GM21737 (cell line): ENCODE results near the gene DGAT2L6.

Source experiments
- ATAC-seq: cut with Tn5 transposase; IDR thresholded peaks from one replicate; pipeline ENCODE4 v1.9.1; 2021; ENCODE audit warnings: mild to moderate bottlenecking, moderate library complexity; ENCODE audit not compliant: unreplicated experiment

Gene DGAT2L6, protein sequence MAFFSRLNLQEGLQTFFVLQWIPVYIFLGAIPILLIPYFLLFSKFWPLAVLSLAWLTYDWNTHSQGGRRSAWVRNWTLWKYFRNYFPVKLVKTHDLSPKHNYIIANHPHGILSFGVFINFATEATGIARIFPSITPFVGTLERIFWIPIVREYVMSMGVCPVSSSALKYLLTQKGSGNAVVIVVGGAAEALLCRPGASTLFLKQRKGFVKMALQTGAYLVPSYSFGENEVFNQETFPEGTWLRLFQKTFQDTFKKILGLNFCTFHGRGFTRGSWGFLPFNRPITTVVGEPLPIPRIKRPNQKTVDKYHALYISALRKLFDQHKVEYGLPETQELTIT

DNA sequence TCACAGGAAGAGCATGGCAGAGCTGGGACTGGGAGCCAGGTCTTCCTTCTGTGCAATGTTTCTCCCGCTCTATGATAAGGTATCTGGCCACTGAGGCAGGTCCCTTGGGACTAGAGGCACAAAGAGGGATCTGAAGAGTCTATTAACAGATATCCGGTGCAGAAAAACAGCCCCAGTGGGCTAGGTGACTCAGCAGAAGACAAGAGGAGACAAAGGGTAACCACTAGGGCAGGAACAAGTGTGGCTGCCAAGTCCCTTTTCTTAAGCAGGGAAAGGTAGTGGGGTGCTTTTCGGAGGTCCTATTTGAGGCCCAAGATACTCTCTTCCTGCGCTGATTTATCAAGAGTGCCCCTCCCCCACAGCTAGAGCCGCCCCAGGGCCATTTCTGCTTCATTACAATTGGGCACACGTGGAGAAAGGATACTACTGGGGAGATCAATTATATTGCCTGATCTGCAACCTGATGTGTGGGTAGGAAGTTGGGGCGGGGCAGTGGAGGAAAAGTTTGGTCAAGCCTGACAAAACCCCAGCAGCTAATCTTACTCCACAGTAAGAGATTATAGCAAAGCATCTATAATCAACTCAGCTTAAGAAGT lies at the start of gene DGAT2L6:
DGAT2L6 (plus strand) TSS at position 546 of the 596 bp plus-strand sequence. CDS start 100 bp downstream, outside the sequence.
- ATAC-seq: peak; percentile 72

DNA sequence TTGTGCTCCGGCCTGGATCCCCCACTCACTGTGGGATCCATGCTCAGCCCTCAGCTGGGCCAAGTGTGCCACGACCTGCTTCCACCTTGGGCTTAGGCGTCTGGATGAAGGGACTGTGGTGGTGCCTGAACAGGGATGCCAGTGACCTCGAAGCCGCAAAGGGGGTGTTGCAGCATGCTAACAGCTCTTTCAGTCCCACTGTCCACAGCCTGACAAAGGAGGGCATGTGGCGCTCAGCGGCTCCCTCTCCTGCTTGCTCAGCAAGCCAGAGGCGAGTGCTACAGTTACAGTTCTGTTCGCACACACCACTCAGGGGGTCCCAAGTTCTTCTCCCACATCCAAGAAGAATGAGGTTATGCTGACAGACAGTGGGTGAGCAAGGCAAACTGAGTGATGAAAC lies 49.2 kb upstream of the DGAT2L6 start:
- no peak for ATAC-seq

DNA sequence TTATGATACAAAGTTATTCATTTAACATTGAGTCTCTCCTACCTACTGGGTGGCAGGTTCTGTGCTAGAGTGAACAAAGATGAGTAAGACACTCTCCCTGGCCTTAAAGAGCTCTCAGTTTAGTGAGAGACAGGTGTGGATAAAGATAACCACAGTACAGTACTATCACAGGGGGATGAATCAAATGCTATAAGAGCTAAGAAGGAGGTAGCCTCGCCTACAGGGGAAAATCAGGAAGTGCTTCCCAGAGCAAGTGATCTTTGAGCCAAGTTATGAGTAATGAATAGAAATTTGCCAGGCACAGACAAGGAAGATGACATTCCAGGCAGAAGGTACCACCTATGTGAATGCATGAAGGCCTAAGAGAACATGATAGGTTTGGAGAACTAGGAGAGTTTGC lies 47.5 kb upstream of the DGAT2L6 start:
- no peak for ATAC-seq

DNA sequence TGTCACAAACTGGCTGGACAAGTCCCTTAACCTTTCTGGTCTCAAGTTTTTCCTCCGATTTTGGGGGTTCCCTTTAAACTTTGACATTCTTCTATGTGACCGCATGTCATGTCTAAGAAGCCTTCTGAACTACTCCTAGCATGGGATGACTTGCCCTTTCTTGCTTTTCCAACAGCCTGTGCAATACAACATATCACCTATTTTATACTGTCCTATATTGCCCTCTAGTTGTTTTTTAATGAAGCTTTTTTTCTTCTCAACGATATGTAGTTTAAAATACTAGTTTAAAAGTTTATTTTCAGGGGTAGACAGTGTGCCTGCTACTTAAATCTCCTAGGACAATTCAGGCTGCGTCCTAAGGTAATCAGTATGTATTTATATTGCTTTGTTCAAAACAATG lies 45.1 kb upstream of the DGAT2L6 start:
- no peak for ATAC-seq

DNA sequence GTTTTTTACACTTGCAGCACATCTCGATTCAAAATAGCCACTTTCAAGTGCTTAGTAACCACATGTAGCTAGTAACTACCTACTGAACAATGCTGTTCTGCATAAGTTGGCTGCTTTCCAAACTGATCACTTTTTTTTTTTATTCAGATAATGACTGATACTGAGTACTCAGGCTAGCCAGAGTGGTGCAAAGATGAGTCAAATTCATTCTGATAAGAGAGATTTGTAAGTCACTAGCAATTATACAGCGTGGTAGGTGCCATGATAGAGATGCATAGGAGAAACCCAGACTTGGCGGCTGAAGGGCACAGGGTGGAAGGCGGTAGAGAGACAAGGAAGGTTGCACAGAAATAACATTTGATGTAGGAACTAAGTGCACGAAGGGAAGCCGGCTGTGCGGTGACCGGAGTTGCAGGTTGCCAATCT lies 44.4 kb upstream of the DGAT2L6 start:
- ATAC-seq: no peak

DNA sequence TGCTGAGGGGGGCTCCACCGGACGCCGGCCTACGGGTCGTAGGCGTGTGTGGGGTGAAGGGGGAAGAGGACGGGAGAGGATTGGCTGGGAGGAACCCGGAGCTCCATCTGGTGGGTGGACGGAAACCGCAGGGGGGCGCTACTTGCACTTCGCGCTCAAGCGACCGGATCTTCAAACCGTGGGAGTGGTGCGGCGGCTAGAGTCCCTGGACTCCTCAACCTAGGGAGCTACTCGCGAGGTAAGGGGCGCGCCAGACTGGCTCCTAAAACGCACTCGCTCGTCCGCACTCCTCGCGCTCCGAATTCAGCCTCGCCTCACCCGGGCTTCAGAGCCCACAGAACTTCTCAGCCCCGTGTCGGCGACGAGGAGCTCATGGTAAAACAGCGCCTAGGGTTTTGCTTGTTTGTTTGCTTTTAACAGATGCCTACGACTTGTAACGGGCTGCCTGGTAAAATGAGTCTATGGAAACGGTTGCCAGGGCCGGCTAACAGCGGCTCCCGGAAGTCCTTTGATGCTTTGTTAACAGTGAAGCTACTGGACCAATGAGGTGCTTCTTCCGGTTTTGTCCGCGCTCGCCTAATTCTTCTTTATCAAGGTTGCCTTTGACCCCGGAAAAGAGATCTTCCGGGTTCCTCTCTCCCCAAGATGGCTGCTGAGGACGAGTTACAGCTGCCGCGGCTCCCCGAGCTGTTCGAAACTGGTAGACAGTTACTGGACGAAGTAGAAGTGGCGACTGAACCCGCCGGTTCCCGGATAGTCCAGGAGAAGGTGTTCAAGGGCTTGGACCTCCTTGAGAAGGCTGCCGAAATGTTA lies 43.8 kb upstream of the DGAT2L6 start, which contains the start of gene IGBP1:
IGBP1 (plus strand) TSS at position 145 of the 813 bp plus-strand sequence; CDS start at position 646, 501 bp downstream.
- peak; percentile 90 for ATAC-seq

DNA sequence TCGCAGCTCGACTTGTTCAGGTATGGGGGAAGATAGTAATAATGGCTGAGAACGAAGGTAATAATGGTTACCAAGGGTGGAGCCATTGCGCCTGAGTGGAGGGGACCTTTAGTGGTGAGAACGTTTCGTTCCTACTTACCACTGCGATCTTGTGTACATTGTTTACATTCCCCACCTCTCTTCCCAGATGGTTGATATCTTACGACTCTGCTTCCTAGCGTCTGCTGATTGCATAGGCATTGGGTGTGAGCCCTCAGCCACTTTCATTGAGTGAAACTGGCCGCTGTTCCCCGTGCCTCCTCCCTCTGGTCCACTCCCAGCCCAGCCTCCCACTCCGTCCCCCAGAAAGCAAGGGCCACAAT lies 43.2 kb upstream of the DGAT2L6 start:
- no peak for ATAC-seq

DNA sequence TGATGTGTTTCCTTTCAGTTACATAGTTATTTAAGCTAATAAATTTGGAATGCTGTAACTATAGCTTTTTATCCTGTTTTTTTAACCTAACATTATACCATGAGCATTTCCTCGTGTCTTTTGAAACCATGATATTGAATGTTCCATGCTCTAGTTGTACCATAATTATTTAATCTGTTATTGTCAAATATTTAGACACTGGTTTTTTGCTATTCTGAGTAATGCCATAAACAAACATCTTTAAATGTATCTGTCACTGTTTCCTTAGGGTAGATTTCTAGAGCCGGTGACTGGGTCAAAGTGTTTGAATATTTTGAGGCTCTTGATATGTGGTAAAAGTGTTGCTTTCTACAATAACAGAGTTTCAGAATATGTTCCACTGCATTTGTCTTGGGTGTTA lies 38.7 kb upstream of the DGAT2L6 start:
- ATAC-seq: no peak

DNA sequence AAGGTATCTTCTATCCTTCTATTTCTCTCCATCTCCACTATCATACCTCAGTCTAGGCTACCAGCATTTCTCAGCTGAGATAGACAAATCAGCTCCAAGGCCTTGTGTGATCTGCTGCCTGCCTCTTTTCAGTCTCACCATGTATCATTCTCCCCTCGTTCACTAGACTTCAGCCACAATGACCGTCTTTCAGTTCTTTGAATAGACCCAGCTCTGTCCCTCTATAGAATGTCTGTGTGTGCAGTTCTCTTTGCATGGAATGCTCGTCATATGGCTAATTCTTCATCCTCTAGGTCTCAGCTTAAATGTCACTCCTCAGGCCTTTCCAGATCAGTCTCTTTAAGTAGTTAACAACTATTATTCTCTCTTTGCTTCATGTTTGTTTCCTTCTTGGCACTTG lies 37.5 kb upstream of the DGAT2L6 start:
- ATAC-seq: no peak

DNA sequence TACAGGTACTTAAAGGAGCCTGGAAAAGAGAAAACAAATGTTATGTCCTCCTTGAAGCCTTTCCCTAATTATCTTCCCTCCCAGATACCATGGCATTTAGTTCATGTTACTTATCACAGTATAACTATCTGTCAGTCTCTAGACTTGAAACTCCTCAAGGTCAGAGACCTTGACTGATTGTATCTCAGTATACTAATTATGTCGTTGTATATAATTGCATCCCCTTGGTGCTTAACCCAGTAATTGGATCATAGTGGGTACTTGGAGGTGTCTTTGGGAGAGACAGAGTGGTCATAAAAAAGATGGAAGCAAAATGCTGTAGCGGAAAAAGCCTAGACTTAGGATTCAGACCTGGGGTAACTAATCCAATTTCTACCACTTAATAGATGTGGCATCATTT lies 35.9 kb upstream of the DGAT2L6 start:
- ATAC-seq: no peak

DNA sequence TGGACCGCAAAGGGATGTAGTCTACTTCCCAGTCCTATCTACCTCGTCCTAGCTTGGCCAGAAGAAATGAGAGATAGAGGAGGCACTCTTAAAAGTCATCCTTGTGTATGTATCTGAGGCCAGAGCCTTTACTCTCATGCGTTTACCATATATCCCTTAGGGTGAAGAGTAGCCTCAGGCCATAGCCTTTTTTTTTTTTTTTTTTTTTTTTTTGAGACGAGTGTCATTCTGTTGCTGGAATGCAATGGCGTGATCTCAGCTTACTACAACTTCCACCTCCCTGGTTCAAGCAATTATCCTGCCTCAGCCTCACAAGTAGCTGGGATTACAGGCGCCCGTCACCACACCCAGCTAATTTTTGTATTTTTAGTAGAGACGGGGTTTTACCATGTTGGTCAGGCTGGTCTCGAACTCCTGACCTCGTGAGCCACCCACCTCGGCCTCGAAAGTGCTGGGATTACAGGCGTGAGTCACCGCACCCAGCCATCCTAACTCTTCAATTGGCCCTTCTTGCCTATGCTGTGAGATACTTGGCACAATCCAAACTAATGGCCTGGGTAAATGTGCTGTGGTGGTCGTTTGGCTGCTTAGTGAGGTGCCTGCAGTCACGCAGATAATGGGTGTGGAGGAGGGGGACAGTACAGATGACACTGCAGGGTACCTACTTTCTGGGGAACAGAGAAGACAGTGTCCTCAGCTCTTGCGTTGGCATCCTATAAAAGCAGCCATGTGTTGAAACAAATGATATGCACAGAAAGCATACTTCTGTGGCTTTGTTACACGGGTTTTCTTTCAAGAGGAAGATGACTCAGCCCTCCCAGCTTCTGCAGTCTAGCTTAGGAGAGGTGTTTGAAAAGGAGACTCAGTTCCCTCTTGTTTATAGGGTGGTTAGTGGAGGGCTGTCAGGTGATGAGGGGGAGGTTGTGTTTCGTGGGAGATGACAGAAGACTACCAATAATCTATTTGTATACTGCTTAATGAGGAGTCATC lies 10.4 kb upstream of the DGAT2L6 start:
- no peak for ATAC-seq

DNA sequence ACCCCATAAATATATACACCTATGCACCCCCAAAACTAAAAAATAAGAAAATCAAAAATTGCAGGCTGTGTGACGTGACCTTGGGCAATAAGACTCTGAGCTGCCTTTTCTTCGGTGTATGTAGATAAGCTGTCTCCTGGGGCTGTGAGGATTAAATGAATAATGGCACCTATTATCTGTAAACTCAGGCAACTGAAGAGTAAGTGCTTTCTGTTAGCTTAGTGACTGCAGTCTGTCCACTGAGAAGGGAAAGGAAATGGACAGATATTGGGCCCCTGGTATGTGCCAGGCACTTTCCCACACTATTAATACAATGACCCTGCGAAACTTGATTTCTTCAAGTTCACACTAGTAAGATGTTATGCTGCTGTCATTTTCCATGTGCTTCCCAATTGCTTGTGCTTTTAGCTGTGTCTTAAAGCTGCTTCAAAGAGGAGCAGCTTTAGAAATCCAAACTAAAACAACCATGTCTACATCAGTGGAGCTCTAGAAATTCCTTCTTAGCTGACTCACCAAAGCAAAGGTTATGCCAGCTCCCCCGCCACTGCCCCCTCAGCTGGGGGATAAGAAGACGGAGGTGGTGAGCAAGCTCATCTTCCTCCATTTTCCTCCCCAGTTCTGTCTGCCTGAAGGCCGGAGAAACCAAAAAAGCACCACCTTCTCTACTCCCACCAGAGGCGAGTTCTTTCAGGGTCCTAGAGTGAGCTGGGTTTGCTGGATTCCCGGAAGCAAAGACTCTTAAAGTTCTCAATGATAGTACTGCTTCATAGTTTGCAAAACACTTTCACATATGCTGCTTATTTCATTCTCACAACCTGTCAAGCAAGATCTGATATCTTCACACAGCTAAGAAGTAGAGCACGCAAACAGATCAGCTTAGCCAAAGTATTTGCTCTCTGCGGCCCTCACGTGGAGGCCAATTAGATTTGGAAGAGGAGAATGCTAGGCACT lies 8.8 kb upstream of the DGAT2L6 start:
- no peak for ATAC-seq

DNA sequence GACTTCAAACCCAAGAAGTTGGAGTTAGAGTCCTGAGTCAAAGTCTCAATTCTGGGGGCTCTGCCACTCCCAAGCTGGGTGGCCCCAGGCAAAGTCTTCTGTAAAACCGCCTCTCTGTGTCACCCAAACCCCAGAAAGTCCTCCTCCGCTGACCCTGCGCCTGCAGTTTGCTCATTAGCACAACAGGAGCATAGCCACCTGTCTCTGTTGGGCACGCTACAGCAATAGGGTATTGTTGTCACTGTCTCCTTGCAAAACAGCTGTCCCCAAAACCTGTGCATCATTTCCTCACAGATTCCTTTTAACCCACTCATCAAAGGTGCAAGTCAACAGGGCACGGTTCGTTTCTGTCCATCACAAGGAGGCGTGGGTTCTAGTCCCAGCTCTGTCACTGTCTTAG lies 8.0 kb upstream of the DGAT2L6 start:
- ATAC-seq: no peak

DNA sequence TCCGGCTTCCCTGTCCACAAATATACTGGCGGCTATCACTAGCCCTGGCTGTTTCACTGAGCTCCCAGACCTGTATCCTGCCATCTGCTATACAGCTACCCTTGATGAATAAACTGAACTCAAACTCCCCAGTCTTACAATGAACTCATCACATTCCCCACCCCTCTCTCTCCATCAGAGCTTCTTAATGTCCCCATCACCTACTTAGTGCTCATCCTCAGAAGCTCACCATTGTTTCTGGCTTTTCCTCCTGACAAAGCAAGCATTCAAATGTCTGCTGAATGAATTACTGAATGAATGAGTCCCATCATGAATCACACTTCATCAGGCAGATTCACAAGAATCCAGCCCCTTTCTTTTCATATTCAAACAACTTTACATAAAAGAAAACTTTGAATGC lies 5.7 kb upstream of the DGAT2L6 start:
- no peak for ATAC-seq

DNA sequence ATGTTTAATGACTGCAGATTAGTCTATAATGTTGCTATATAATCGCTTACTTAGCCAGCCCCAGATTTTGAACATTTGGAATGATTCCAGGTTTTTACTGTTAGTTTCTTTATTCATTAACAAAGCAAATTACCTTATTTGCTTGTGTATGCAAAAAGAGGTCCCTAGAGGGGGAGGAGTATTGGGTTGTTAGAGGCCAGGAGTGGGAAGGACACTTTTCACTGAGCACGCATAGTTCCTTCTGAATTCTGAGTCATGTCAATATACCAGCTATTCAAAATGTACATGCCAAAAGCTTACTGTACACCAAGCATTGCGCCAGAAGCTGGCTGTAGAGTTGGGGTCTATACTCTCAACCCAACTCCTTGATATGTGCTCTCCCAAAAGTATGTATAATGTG lies 5.1 kb upstream of the DGAT2L6 start:
- ATAC-seq: no peak

DNA sequence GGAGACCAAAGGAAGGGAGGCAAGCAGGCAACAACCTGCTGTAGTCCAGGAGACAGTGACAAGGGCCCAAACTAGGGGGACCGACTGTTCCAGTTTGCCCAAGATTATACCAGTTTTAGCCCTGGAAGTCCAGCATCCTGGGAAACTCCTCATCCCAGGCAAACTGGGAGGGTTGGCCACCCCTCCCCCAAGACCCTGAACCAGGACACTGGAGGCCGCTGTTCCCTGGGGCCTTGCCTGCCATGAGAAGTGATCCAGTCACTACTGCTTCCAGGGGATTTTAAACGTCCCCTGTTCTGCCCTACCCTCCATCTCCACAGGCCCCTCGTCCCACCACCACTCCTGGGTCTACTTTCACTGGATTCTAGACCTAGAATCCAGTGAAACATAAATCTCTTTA lies 4.3 kb upstream of the DGAT2L6 start:
- no peak for ATAC-seq

DNA sequence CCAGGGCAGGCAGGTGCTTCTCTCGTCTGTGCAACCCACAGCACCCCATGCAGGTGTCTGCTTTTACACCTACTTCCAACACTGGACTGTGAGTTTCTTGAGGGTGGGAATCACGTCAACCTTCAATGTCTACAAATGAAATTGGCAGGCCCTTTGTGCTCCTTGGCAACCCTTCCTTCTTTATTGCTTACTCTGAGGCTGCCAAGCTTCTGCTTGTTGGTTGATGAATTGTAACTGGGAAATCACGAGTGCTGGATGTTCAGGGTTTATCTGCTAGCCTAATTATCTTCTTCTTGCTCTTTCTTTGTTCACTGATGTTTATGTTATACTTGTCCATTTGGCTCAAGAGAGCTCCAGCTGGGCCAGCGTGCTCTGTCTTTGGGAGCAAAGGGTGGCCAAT lies 2.5 kb upstream of the DGAT2L6 start:
- ATAC-seq: no peak

DNA sequence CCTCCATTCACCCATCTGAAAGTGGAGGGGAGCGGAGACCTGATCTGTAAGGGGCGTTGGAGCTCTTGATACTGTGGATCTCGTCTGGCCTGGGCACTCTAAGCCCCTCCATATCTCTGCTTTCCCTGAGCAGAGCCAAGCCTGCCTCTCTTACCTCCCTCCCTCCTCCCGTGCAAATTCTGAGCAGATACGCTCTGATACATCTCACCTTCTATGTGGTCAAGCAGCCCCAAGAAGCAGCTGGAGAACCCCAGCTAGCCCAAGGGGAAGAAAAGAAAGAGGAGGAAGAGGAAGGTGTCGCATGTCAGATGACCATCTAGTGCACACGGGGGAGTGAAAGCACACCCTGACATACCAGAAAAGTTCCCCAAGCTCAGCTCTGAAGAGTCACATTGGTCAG lies 1.9 kb upstream of the DGAT2L6 start:
- ATAC-seq: peak; percentile 59

DNA sequence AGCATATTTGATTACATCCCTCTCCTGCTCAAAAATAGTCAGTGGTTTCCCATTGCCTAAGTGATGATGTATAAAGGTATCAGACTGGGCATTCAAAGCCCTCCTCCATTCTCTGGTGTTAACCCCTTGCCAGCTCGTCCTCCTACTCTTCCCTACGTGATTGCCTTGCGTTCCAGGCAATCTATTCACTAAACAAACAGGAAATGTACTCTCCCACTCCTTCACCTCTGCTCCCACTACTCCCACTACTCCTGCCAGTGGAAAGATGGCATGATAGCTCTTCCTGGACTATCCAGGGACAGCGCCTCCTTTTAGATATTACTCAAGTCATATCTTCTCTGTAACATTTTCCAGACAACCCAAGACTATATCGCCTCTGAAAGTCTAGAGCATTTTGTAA lies 5.8 kb downstream of the DGAT2L6 start:
- ATAC-seq: no peak

DNA sequence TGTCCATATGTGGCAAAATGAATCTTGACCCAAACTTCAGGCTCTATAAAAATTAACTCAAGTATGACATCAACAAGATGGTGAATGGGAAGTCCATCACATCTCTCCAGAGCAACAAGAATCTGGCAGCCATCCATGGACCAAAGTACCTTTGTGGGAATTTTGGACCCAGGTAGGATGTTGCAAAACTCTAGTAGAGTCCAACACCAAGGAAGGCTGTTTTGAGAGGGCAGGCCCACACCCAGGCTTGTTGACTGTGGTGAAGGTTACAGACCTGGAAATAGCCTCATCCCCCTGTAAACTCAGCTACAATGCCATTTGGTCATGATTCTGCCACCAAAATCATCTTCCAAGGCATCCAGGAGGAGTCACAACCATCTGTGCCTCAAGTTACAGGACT lies 12.9 kb downstream of the DGAT2L6 start:
- no peak for ATAC-seq
